Trophoblast cell (in vitro differentiated cells and primary cell): ENCODE results near the gene KCNAB2.

Source experiments
- DNase-seq, 2 donors: peaks; one replicate each; pipeline ENCODE4 v3.0.0-alpha.2; 2016
- H2AFZ ChIP-seq: 2 replicates; pipeline ENCODE4 v1.6.1; 2013; ENCODE audit warnings: low read length, moderate library complexity, mild to moderate bottlenecking; ENCODE audit not compliant: insufficient read depth, poor library complexity
- H2AK5ac ChIP-seq: 2 replicates; pipeline ENCODE4 v1.6.1; 2013; ENCODE audit warnings: mild to moderate bottlenecking, low read length
- H2BK120ac ChIP-seq: 2 replicates; pipeline ENCODE4 v1.6.1; 2013; ENCODE audit warnings: low read length, mild to moderate bottlenecking, moderate library complexity; ENCODE audit not compliant: insufficient read depth, poor library complexity
- H2BK12ac ChIP-seq: 2 replicates; pipeline ENCODE4 v1.6.1; 2013; ENCODE audit warnings: mild to moderate bottlenecking, low read length, moderate library complexity
- H2BK5ac ChIP-seq: 2 replicates; pipeline ENCODE4 v1.6.1; 2013; ENCODE audit warnings: low read length, low read depth, moderate library complexity, mild to moderate bottlenecking; ENCODE audit not compliant: poor library complexity
- H3K14ac ChIP-seq: 2 replicates; pipeline ENCODE4 v1.6.1; 2013; ENCODE audit warnings: mild to moderate bottlenecking, low read length
- H3K18ac ChIP-seq: 2 replicates; pipeline ENCODE4 v1.6.1; 2013; ENCODE audit warnings: mild to moderate bottlenecking, low read length
- H3K23ac ChIP-seq: 2 replicates; pipeline ENCODE4 v1.6.1; 2013; ENCODE audit warnings: low read length
- H3K27ac ChIP-seq: 2 replicates; pipeline ENCODE4 v1.5.1; 2013; ENCODE audit warnings: low read depth, mild to moderate bottlenecking, inconsistent platforms, low read length, moderate library complexity
- H3K27me3 ChIP-seq: 2 replicates; pipeline ENCODE4 v1.6.1; 2013; ENCODE audit warnings: inconsistent platforms, mild to moderate bottlenecking, low read length, moderate library complexity; ENCODE audit not compliant: insufficient read depth
- H3K36me3 ChIP-seq, 2 experiments: 1 replicate in 1 of 2; 2 replicates in 1 of 2; pipeline ENCODE4 v1.6.1; 2013; ENCODE audit warnings: low read length in 2 of 2, mild to moderate bottlenecking in 2 of 2, moderate library complexity in 1 of 2; ENCODE audit not compliant: insufficient read depth in 2 of 2, control insufficient read depth in 1 of 2
- H3K4ac ChIP-seq: 2 replicates; pipeline ENCODE4 v1.6.1; 2013; ENCODE audit warnings: low read depth, mild to moderate bottlenecking, low read length, moderate library complexity
- H3K4me1 ChIP-seq, 2 experiments: 1 replicate in 1 of 2; 2 replicates in 1 of 2; pipeline ENCODE4 v1.6.1; 2013; ENCODE audit warnings: low read length in 2 of 2, mild to moderate bottlenecking in 2 of 2, moderate library complexity in 1 of 2; ENCODE audit not compliant: insufficient read depth in 2 of 2, control insufficient read depth in 1 of 2
- H3K4me2 ChIP-seq: 2 replicates; pipeline ENCODE4 v1.6.1; 2013; ENCODE audit warnings: inconsistent platforms, mild to moderate bottlenecking, low read length, moderate library complexity
- H3K4me3 ChIP-seq: 2 replicates; pipeline ENCODE4 v1.5.1; 2013; ENCODE audit warnings: mild to moderate bottlenecking, low read depth, low read length, inconsistent platforms
- H3K79me1 ChIP-seq: one replicate; pipeline ENCODE4 v1.6.1; 2013; ENCODE audit warnings: low read length
- H3K79me2 ChIP-seq: 2 replicates; pipeline ENCODE4 v1.6.1; 2013; ENCODE audit warnings: low read length, mild to moderate bottlenecking; ENCODE audit not compliant: control insufficient read depth, insufficient read depth, poor library complexity
- H3K9ac ChIP-seq: 2 replicates; pipeline ENCODE4 v1.6.1; 2013; ENCODE audit warnings: mild to moderate bottlenecking, low read length
- H3K9me3 ChIP-seq: 2 replicates; pipeline ENCODE4 v1.6.1; 2013; ENCODE audit warnings: low read depth, mild to moderate bottlenecking, control low read depth, inconsistent platforms, low read length; ENCODE audit not compliant: insufficient read depth
- H4K12ac ChIP-seq: 2 replicates; pipeline ENCODE4 v1.6.1; 2013; ENCODE audit warnings: low read depth, mild to moderate bottlenecking, low read length, moderate library complexity
- H4K8ac ChIP-seq: 2 replicates; pipeline ENCODE4 v1.6.1; 2013; ENCODE audit warnings: low read depth, mild to moderate bottlenecking, low read length, moderate library complexity
- H4K91ac ChIP-seq: one replicate; pipeline ENCODE4 v1.6.1; 2013; ENCODE audit warnings: low read depth, mild to moderate bottlenecking, low read length, moderate library complexity
- WGBS: extraction: QIAGEN DNeasy Blood & Tissue Kit; methylation state at CpG from one replicate; pipeline ENCODE4 v1.1.7; 2013; ENCODE audit warnings: missing lambda C conversion rate; ENCODE audit not compliant: insufficient read length, insufficient coverage; ENCODE audit errors: extremely low coverage; 5-methylcytosine and 5-hydroxymethylcytosine counted together

KCNAB2 gene

DNA sequence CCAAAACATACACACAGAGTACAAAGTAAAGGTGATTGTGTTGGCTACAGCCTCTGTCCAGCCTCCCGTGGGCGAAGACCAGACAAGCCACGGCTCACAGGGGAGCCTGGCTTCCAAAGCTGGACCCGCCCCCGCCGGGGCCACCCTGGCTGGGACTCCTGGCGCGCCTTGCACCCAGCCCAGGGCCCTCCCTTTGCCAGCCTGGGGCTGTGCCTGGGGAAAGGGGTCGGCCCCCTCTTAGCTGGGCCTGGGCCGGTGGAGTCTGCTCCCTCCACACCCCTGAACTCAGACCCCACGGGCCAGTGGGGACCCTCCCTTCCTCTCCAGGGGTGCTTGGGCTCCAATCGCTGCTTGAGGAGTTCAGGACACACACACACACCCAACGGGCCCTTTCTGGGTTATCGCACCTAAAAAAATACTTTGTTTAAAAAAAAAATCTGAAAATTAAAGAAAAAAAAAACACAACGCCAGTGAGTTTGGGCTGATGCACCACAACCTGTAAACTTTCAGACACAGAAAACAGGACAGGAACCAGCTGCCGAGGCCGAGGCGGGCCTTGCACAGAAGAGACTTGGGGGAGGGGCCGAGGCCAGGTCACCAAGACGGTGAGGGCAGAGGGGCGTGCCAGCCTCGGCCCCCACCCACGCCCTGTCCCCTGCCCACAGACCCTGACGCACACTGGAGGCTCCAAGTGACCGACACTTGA lies 56.3 kb downstream of the KCNAB2 start:
- H2BK120ac ChIP-seq = no peak overlapping the region
- no peak overlapping the region for H4K12ac ChIP-seq
- no peak overlapping the region for H2BK12ac ChIP-seq
- H3K4me3 ChIP-seq = no peak overlapping the region
- H2AK5ac ChIP-seq = no peak overlapping the region
- H3K14ac ChIP-seq = no peak overlapping the region
- no peak overlapping the region for H3K27ac ChIP-seq
- H3K9ac ChIP-seq = no peak overlapping the region
- no peaks in the 10 kb centered on the region for H3K79me2 ChIP-seq
- no peak overlapping the region for H4K91ac ChIP-seq
- H3K4me2 ChIP-seq = no peak overlapping the region
- H3K4ac ChIP-seq = no peak overlapping the region
- no peak for DNase-seq
- no CpG with 5 or more reads among the region's 25 CpGs for WGBS
- H3K36me3 ChIP-seq = no peaks in the 10 kb centered on the region
- H4K8ac ChIP-seq = no peak overlapping the region
- no peaks in the 10 kb centered on the region for H3K27me3 ChIP-seq
- H2BK5ac ChIP-seq = no peak overlapping the region
- no peak overlapping the region for H3K18ac ChIP-seq
- peaks cover 6% of the 10 kb centered on the region for H3K9me3 ChIP-seq
- H3K4me1 ChIP-seq = no peaks in the 10 kb centered on the region
- no peak overlapping the region for H2AFZ ChIP-seq
- H3K23ac ChIP-seq = no peak overlapping the region
- H3K79me1 ChIP-seq = no peaks in the 10 kb centered on the region

DNA sequence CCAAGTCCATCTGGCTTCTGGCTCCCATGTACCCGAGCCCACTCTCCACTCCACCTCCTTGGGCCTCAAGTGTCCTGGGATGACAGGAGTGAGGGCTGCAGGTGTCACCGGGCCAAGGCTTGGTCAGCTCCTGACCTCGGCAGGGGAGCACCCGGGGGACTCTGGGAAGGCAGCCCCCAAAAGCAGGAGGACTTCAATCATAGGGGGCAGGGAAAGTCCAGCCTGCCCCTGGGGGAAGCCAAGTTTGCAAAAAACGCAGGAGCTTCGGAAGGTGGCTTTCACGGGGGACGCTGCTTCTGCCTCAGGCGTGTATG lies 56.8 kb downstream of the KCNAB2 start:
- no peak overlapping the region for H3K14ac ChIP-seq
- no peak overlapping the region for H3K4me2 ChIP-seq
- H2AFZ ChIP-seq = no peak overlapping the region
- peaks cover 6% of the 10 kb centered on the region for H3K9me3 ChIP-seq
- no peak overlapping the region for H3K27ac ChIP-seq
- no peaks in the 10 kb centered on the region for H3K79me1 ChIP-seq
- H2BK5ac ChIP-seq = no peak overlapping the region
- H3K4ac ChIP-seq = no peak overlapping the region
- H4K8ac ChIP-seq = no peak overlapping the region
- H3K36me3 ChIP-seq = no peaks in the 10 kb centered on the region
- no peaks in the 10 kb centered on the region for H3K4me1 ChIP-seq
- H4K91ac ChIP-seq = no peak overlapping the region
- H2BK120ac ChIP-seq = no peak overlapping the region
- no peak overlapping the region for H3K9ac ChIP-seq
- no peak for DNase-seq
- H3K79me2 ChIP-seq = no peaks in the 10 kb centered on the region
- no peak overlapping the region for H2BK12ac ChIP-seq
- H2AK5ac ChIP-seq = no peak overlapping the region
- WGBS = no CpG with 5 or more reads among the region's 9 CpGs
- H3K18ac ChIP-seq = no peak overlapping the region
- H3K27me3 ChIP-seq = no peaks in the 10 kb centered on the region
- H3K23ac ChIP-seq = no peak overlapping the region
- no peak overlapping the region for H3K4me3 ChIP-seq
- no peak overlapping the region for H4K12ac ChIP-seq

DNA sequence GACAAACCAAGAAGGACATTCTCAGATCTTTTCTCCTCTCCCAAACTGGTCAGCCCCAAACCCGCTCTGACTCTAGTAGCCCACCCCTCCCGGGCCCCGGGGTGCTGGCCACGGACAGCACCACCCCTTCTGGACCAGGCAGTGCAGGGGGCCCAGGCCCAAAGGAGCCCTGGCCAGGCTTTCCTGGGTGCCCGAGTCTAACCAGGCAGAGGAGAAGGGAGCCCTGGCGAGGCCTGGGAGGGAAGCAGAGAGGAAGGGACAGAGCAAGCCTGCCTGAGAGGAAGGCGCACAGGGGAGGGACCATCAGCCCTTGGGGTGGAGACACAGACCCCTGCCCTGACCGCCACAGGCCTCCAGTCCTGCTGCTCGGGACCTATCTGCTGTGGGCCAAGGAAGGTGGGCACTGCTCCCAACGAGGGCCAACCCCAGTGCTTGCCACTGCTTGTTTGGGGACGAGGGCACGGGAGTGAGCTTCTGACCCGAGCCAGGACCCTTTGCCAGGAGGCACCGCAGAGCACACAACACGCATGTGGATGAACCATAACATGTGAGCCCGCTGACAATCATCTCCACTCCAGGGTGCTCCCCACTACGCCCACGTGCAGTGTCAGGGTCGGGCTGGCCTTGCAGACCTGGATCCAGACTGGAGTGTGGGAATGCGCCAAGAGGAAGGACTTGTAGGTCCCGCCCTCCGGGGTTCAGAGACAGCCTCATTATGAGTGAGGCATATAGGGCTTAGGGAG lies 57.6 kb downstream of the KCNAB2 start:
- Histone ChIP-seq H3K79me1 (no peaks in the 10 kb centered on the region), H4K91ac (no peak overlapping the region), H2BK5ac (no peak overlapping the region)

DNA sequence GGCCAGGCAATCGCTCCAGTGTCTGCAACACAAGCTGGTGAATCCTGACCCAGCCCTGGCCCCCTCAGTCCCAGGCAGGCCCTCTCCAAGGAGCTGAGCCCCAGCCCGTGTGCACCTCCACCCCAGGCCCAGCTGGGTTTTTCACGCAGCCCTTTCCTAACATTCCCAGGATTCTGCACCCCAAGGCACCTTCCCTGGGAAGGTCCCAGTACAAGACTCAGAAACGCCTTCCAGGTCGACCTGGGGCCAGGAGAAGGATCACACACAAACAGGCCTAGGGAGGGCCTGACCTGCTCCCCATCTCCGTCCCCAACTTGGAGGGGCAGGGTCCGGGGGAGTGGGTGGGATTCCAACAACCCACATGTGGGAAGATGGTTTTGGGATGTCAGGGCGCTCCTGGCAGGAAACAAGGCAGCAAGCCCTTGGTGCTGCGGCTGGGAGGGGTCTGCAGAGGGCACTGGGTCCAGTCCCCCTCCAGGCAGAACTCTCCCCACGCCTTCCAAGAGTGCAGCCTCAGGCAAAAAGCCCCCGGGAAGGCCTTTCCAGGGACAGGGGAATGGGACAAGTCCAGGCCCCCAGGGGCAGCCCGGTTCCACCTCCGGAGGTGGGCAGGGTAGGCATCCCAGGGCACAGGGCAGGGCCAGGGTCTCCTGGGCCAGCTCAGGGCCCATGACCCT lies 58.3 kb downstream of the KCNAB2 start:
- H3K9ac ChIP-seq = no peak overlapping the region
- H2BK5ac ChIP-seq = no peak overlapping the region
- no peaks in the 10 kb centered on the region for H3K4me1 ChIP-seq
- H3K18ac ChIP-seq = no peak overlapping the region
- no peaks in the 10 kb centered on the region for H3K27me3 ChIP-seq
- H3K27ac ChIP-seq = no peak overlapping the region
- H2AK5ac ChIP-seq = no peak overlapping the region
- no peak overlapping the region for H4K91ac ChIP-seq
- no peak overlapping the region for H4K8ac ChIP-seq
- no peak overlapping the region for H4K12ac ChIP-seq
- no peak overlapping the region for H2BK120ac ChIP-seq
- H3K4me2 ChIP-seq = no peak overlapping the region
- H2AFZ ChIP-seq = no peak overlapping the region
- H3K14ac ChIP-seq = no peak overlapping the region
- no peaks in the 10 kb centered on the region for H3K79me2 ChIP-seq
- no CpG with 5 or more reads among the region's 13 CpGs for WGBS
- no peak overlapping the region for H3K4me3 ChIP-seq
- H3K23ac ChIP-seq = no peak overlapping the region
- H3K4ac ChIP-seq = no peak overlapping the region
- H3K9me3 ChIP-seq = peaks cover 6% of the 10 kb centered on the region
- no peak for DNase-seq
- H3K79me1 ChIP-seq = no peaks in the 10 kb centered on the region
- no peak overlapping the region for H2BK12ac ChIP-seq
- H3K36me3 ChIP-seq = no peaks in the 10 kb centered on the region

More for the DNA sequence above, 57.6 kb downstream of the KCNAB2 start:
- no peak overlapping the region for H4K8ac ChIP-seq
- H2AFZ ChIP-seq = no peak overlapping the region
- no peak overlapping the region for H3K27ac ChIP-seq
- no peaks in the 10 kb centered on the region for H3K27me3 ChIP-seq
- H3K79me2 ChIP-seq = no peaks in the 10 kb centered on the region
- H3K4me1 ChIP-seq = no peaks in the 10 kb centered on the region
- no peak for DNase-seq
- no peak overlapping the region for H3K4me2 ChIP-seq
- H3K18ac ChIP-seq = no peak overlapping the region
- no peak overlapping the region for H3K9ac ChIP-seq
- no peak overlapping the region for H3K4ac ChIP-seq
- no peak overlapping the region for H2AK5ac ChIP-seq
- WGBS = no CpG with 5 or more reads among the region's 22 CpGs
- H3K36me3 ChIP-seq = no peaks in the 10 kb centered on the region
- no peak overlapping the region for H4K12ac ChIP-seq
- H3K23ac ChIP-seq = no peak overlapping the region
- H3K14ac ChIP-seq = no peak overlapping the region
- no peak overlapping the region for H2BK120ac ChIP-seq
- no peak overlapping the region for H3K4me3 ChIP-seq
- H2BK12ac ChIP-seq = no peak overlapping the region
- H3K9me3 ChIP-seq = peaks cover 6% of the 10 kb centered on the region
